Measurements from ENCODE around the gene ZNF618. TPM values are rescaled to one million over a fixed set of nuclear protein-coding genes. Genes with fewer than 3 reads are reported as not detected.

Gene ZNF618
- total RNA-seq, 5 donors from 2014 or later (not counting 1 experiment from before 2014, with no cell fraction given), result 0.73 to 3.0 (median 1.4) TPM

- ChIA-PET POLR2A (interaction anchor here in 1 of 2 donors (0.5 kb wide), 1 partner anchor 206 kb away, joined by 3 read pairs; no protein-coding TSS in a partner anchor), CTCF (no interaction called here)
- Mint-ChIP-seq H3K36me3 (no peaks in the 10 kb centered on the region), H3K4me1 (no peaks in the 10 kb centered on the region), H3K27ac (no peak overlapping the region), H3K4me3 (no peak overlapping the region), H3K9me3 (no peaks in the 10 kb centered on the region), H3K27me3 (peaks cover 11 to 13% of the 10 kb centered on the region in 2 donors)
- DNase-seq, result no peak
- Histone ChIP-seq H3K27me3 (replicated peaks in 1 of 2; ENCODE audit: control insufficient read depth in 2 of 2, extremely low read depth in 1 of 2, insufficient read depth in 2 of 2, low read length in 1 of 2) (peaks cover 0 to 9% of the 10 kb centered on the region in 2 experiments), H3K9me3 (no peaks in the 10 kb centered on the region), H3K36me3 (ENCODE audit: control insufficient read depth in 2 of 2, extremely low read depth in 1 of 2, insufficient read depth in 1 of 2, low read length in 1 of 2) (no peaks in the 10 kb centered on the region), H3K27ac (ENCODE audit: low read length) (no peak overlapping the region), H3K4me1 (ENCODE audit: control insufficient read depth in 1 of 2, extremely low read depth in 1 of 2, insufficient read depth in 2 of 2, low read length in 2 of 2) (no peaks in the 10 kb centered on the region), H3K4me3 (ENCODE audit: control insufficient read depth in 1 of 2, extremely low read depth in 1 of 2, low read length in 1 of 2) (no peak overlapping the region)
- no peak for ATAC-seq (replicated peaks in 1 of 4)
- 68% methylated on average over 4 of the region's 7 CpGs for WGBS (ENCODE audit: insufficient coverage)
These were observed 211.6 kb downstream of the ZNF618 start for GRCh38 chr9:114087721-114088120.

- peaks cover 11 to 18% of the 10 kb centered on the region in 2 donors for H3K27me3 Mint-ChIP-seq
- ChIA-PET CTCF (interaction anchor here in 1 of 2 donors (0.5 kb wide), 1 partner anchor 210 kb away, joined by 6 read pairs; no protein-coding TSS in a partner anchor), POLR2A (no interaction called here)
- no peaks in the 10 kb centered on the region for H3K9me3 Mint-ChIP-seq
- H3K36me3 ChIP-seq (ENCODE audit: control insufficient read depth in 2 of 2, extremely low read depth in 1 of 2, insufficient read depth in 1 of 2, low read length in 1 of 2), result no peaks in the 10 kb centered on the region
- H3K27me3 ChIP-seq (replicated peaks in 1 of 2; ENCODE audit: control insufficient read depth in 2 of 2, extremely low read depth in 1 of 2, insufficient read depth in 2 of 2, low read length in 1 of 2), result peaks cover 0 to 18% of the 10 kb centered on the region in 2 experiments
- WGBS (ENCODE audit: insufficient coverage), result 74% methylated on average over 7 of the region's 7 CpGs
- no peaks in the 10 kb centered on the region for H3K36me3 Mint-ChIP-seq
- DNase-seq (no peak), ATAC-seq (replicated peaks in 1 of 4) (no peak)
- H3K27ac Mint-ChIP-seq, result no peak overlapping the region
- H3K9me3 ChIP-seq, result no peaks in the 10 kb centered on the region
- H3K4me3 ChIP-seq (ENCODE audit: control insufficient read depth in 1 of 2, extremely low read depth in 1 of 2, low read length in 1 of 2), result no peak overlapping the region
- no peaks in the 10 kb centered on the region for H3K4me1 ChIP-seq (ENCODE audit: control insufficient read depth in 1 of 2, extremely low read depth in 1 of 2, insufficient read depth in 2 of 2, low read length in 2 of 2)
- no peak overlapping the region for H3K4me3 Mint-ChIP-seq
- no peaks in the 10 kb centered on the region for H3K4me1 Mint-ChIP-seq
- H3K27ac ChIP-seq (ENCODE audit: low read length), result no peak overlapping the region
These were observed 212.6 kb downstream of the ZNF618 start for GRCh38 chr9:114088571-114089170.

GRCh38 chr9:114089206-114089840 lies 213.2 kb downstream of the ZNF618 start:
- ChIA-PET POLR2A (no interaction called here), CTCF (interaction anchor here in 1 of 2 donors (0.5 kb wide), 1 partner anchor 211 kb away, joined by 6 read pairs; no protein-coding TSS in a partner anchor)
- Histone ChIP-seq H3K9me3 (no peaks in the 10 kb centered on the region), H3K36me3 (ENCODE audit: control insufficient read depth in 2 of 2, extremely low read depth in 1 of 2, insufficient read depth in 1 of 2, low read length in 1 of 2) (no peaks in the 10 kb centered on the region), H3K4me1 (ENCODE audit: control insufficient read depth in 1 of 2, extremely low read depth in 1 of 2, insufficient read depth in 2 of 2, low read length in 2 of 2) (no peaks in the 10 kb centered on the region), H3K27ac (ENCODE audit: low read length) (no peak overlapping the region), H3K4me3 (ENCODE audit: control insufficient read depth in 1 of 2, extremely low read depth in 1 of 2, low read length in 1 of 2) (no peak overlapping the region), H3K27me3 (replicated peaks in 1 of 2; ENCODE audit: control insufficient read depth in 2 of 2, extremely low read depth in 1 of 2, insufficient read depth in 2 of 2, low read length in 1 of 2) (peaks cover 0 to 24% of the 10 kb centered on the region in 2 experiments)
- no peak overlapping the region for H3K4me3 Mint-ChIP-seq
- DNase-seq, result no peak
- WGBS (ENCODE audit: insufficient coverage), result 70% methylated on average over 4 of the region's 4 CpGs
- no peaks in the 10 kb centered on the region for H3K4me1 Mint-ChIP-seq
- peaks cover 11 to 21% of the 10 kb centered on the region in 2 donors for H3K27me3 Mint-ChIP-seq
- no peaks in the 10 kb centered on the region for H3K36me3 Mint-ChIP-seq
- no peak overlapping the region for H3K27ac Mint-ChIP-seq
- ATAC-seq (replicated peaks in 1 of 4), result no peak
- H3K9me3 Mint-ChIP-seq, result no peaks in the 10 kb centered on the region

GRCh38 chr9:114090798-114091197 lies 214.7 kb downstream of the ZNF618 start:
- Histone ChIP-seq H3K4me1 (ENCODE audit: control insufficient read depth in 1 of 2, extremely low read depth in 1 of 2, insufficient read depth in 2 of 2, low read length in 2 of 2) (no peaks in the 10 kb centered on the region), H3K4me3 (ENCODE audit: control insufficient read depth in 1 of 2, extremely low read depth in 1 of 2, low read length in 1 of 2) (no peak overlapping the region), H3K27me3 (replicated peaks in 1 of 2; ENCODE audit: control insufficient read depth in 2 of 2, extremely low read depth in 1 of 2, insufficient read depth in 2 of 2, low read length in 1 of 2) (peaks cover 0 to 39% of the 10 kb centered on the region in 2 experiments), H3K27ac (ENCODE audit: low read length) (no peak overlapping the region), H3K9me3 (no peaks in the 10 kb centered on the region), H3K36me3 (ENCODE audit: control insufficient read depth in 2 of 2, extremely low read depth in 1 of 2, insufficient read depth in 1 of 2, low read length in 1 of 2) (no peaks in the 10 kb centered on the region)
- POLR2A ChIA-PET, result no interaction called here
- Mint-ChIP-seq H3K9me3 (no peaks in the 10 kb centered on the region), H3K4me3 (no peak overlapping the region), H3K4me1 (no peaks in the 10 kb centered on the region), H3K27me3 (peaks cover 23 to 36% of the 10 kb centered on the region in 2 donors), H3K27ac (no peak overlapping the region), H3K36me3 (no peaks in the 10 kb centered on the region)
- DNase-seq (no peak), ATAC-seq (replicated peaks in 1 of 4) (no peak)
- WGBS (ENCODE audit: insufficient coverage), result 67% methylated on average over 2 of the region's 4 CpGs
- CTCF ChIA-PET, result interaction anchor here in 1 of 2 donors (0.8 kb wide), 1 partner anchor 9 kb away, joined by 3 read pairs; no protein-coding TSS in a partner anchor

GRCh38 chr9:114091711-114092110 lies 215.6 kb downstream of the ZNF618 start:
- CTCF ChIA-PET, result interaction anchor here in 1 of 2 donors (0.8 kb wide), 1 partner anchor 9 kb away, joined by 3 read pairs; no protein-coding TSS in a partner anchor

GRCh38 chr9:114092336-114092735 lies 216.2 kb downstream of the ZNF618 start:
- POLR2A ChIA-PET, result no interaction called here
- Histone ChIP-seq H3K27me3 (replicated peaks in 1 of 2; ENCODE audit: control insufficient read depth in 2 of 2, extremely low read depth in 1 of 2, insufficient read depth in 2 of 2, low read length in 1 of 2) (peaks cover 4 to 54% of the 10 kb centered on the region in 2 experiments), H3K36me3 (ENCODE audit: control insufficient read depth in 2 of 2, extremely low read depth in 1 of 2, insufficient read depth in 1 of 2, low read length in 1 of 2) (no peaks in the 10 kb centered on the region), H3K27ac (ENCODE audit: low read length) (no peak overlapping the region), H3K4me3 (ENCODE audit: control insufficient read depth in 1 of 2, extremely low read depth in 1 of 2, low read length in 1 of 2) (no peak overlapping the region), H3K9me3 (no peaks in the 10 kb centered on the region), H3K4me1 (ENCODE audit: control insufficient read depth in 1 of 2, extremely low read depth in 1 of 2, insufficient read depth in 2 of 2, low read length in 2 of 2) (no peaks in the 10 kb centered on the region)
- H3K27ac Mint-ChIP-seq, result no peak overlapping the region
- ATAC-seq (replicated peaks in 1 of 4) (no peak), DNase-seq (no peak)
- CTCF ChIA-PET, result no interaction called here
- no peak overlapping the region for H3K4me3 Mint-ChIP-seq
- no peaks in the 10 kb centered on the region for H3K36me3 Mint-ChIP-seq
- H3K4me1 Mint-ChIP-seq, result peaks cover 7 to 11% (median 10%) of the 10 kb centered on the region in 3 donors
- H3K27me3 Mint-ChIP-seq, result peaks cover 32 to 51% of the 10 kb centered on the region in 2 donors
- no peaks in the 10 kb centered on the region for H3K9me3 Mint-ChIP-seq
- 67% methylated on average over 1 of the region's 4 CpGs for WGBS (ENCODE audit: insufficient coverage)

More at GRCh38 chr9:114091711-114092110, 215.6 kb downstream of the ZNF618 start:
- Histone ChIP-seq H3K9me3 (no peaks in the 10 kb centered on the region), H3K36me3 (ENCODE audit: control insufficient read depth in 2 of 2, extremely low read depth in 1 of 2, insufficient read depth in 1 of 2, low read length in 1 of 2) (no peaks in the 10 kb centered on the region), H3K4me3 (ENCODE audit: control insufficient read depth in 1 of 2, extremely low read depth in 1 of 2, low read length in 1 of 2) (no peak overlapping the region), H3K27me3 (replicated peaks in 1 of 2; ENCODE audit: control insufficient read depth in 2 of 2, extremely low read depth in 1 of 2, insufficient read depth in 2 of 2, low read length in 1 of 2) (peaks cover 2 to 48% of the 10 kb centered on the region in 2 experiments), H3K4me1 (ENCODE audit: control insufficient read depth in 1 of 2, extremely low read depth in 1 of 2, insufficient read depth in 2 of 2, low read length in 2 of 2) (no peaks in the 10 kb centered on the region), H3K27ac (ENCODE audit: low read length) (no peak overlapping the region)
- ATAC-seq (replicated peaks in 1 of 4) (no peak), DNase-seq (no peak)
- POLR2A ChIA-PET, result no interaction called here
- Mint-ChIP-seq H3K27me3 (peaks cover 29 to 45% of the 10 kb centered on the region in 2 donors), H3K4me3 (no peak overlapping the region), H3K4me1 (peaks cover 4 to 7% (median 6%) of the 10 kb centered on the region in 3 donors), H3K27ac (no peak overlapping the region), H3K9me3 (no peaks in the 10 kb centered on the region), H3K36me3 (no peaks in the 10 kb centered on the region)
- WGBS (ENCODE audit: insufficient coverage), result 70% methylated on average over 8 of the region's 8 CpGs

Measured in T-cell (primary cell).